Left cardiac atrium (tissue), 4 donors: ENCODE data around the gene IP6K3. TPM values are rescaled to one million over a fixed set of nuclear protein-coding genes. Genes with fewer than 3 reads are reported as not detected.

Source experiments
- ATAC-seq, 2 donors: fragments of 200-7000 bp; cut with Tn5 transposase; one replicate each; pipeline ENCODE4 v1.9.1; 2020; ENCODE audit warnings: mild to moderate bottlenecking in 2 of 2, moderate library complexity in 2 of 2
- DNase-seq: peaks from one replicate; pipeline ENCODE4 v3.0.0-alpha.2; 2020
- intact Hi-C, 2 donors: fragments of 100-400 bp; cut with DNase I; formaldehyde crosslinking; loops; one replicate each; pipeline versions ENCODE4 v1.14.1 to v1.15.1; 2022 to 2023
- total RNA-seq, 2 donors: library from RNA; stranded (reverse); fragmentation: NEBNext Ultra II Directional; extraction: Animal tissue kit (Norgen Biotek cat#: 25700); gene quantifications; one replicate each; pipeline ENCODE4 v1.2.1, GENCODE V29; 2021
- donor health status: DM: no; HTN: yes; CAD: no.
- donor health status: DM: no; HTN: yes; CAD: no; lungs with severe emphysema.
- donor health status: DM: yes; HTN: yes; CAD: no.
- donor health status: Dilated cardiomyopathy.

IP6K3 gene
- total RNA-seq, 2 donors from 2014 or later: 23.8 to 29.4 TPM

- DNase-seq (no peak), ATAC-seq (no peak)
- intact Hi-C loops: no loop called here
Observed at GRCh38 chr6:33748841-33749240, 2.1 kb upstream of the IP6K3 start.

- no peak for DNase-seq
- ATAC-seq: no peak
- intact Hi-C loops: no loop called here
Observed at GRCh38 chr6:33747823-33748222, 1.1 kb upstream of the IP6K3 start.

- peak; percentile 68 to 81 for ATAC-seq
- intact Hi-C loops: no loop called here
- DNase-seq: peak; percentile 78
Observed at GRCh38 chr6:33746036-33746600, 587 bp downstream of the IP6K3 start.

- intact Hi-C loops: loop anchor here in 1 of 2 donors (2.0 kb wide), 1 partner anchor 17 kb away; no protein-coding TSS in a partner anchor
Observed at GRCh38 chr6:33745548-33745947, 1.2 kb downstream of the IP6K3 start.

GRCh38 chr6:33744895-33745546 is 1.7 kb downstream of the IP6K3 start:
- intact Hi-C loops: loop anchor here in 1 of 2 donors (2.0 kb wide), 1 partner anchor 18 kb away; no protein-coding TSS in a partner anchor
- ATAC-seq (no peak), DNase-seq (no peak)

More at GRCh38 chr6:33745548-33745947, 1.2 kb downstream of the IP6K3 start:
- DNase-seq (no peak), ATAC-seq (no peak)

- intact Hi-C loops: loop anchor here in 1 of 2 donors (2.0 kb wide), 1 partner anchor 19 kb away; no protein-coding TSS in a partner anchor
- peak; percentile 33 to 38 for ATAC-seq
- DNase-seq: peak; percentile 76
Observed at GRCh38 chr6:33744001-33744848, 2.5 kb downstream of the IP6K3 start.

GRCh38 chr6:33742837-33743236 is 3.9 kb downstream of the IP6K3 start:
- no peak for DNase-seq
- ATAC-seq: peak in 1 of 2 donors; percentile 3
- intact Hi-C loops: no loop called here

- DNase-seq: no peak
- no peak for ATAC-seq
- intact Hi-C loops: no loop called here
Observed at GRCh38 chr6:33742092-33742491, 4.6 kb downstream of the IP6K3 start.

- intact Hi-C loops: no loop called here
- ATAC-seq (no peak), DNase-seq (no peak)
Observed at GRCh38 chr6:33740794-33741193, 5.9 kb downstream of the IP6K3 start.

- no peak for DNase-seq
- intact Hi-C loops: no loop called here
- peak in 1 of 2 donors; percentile 6 for ATAC-seq
Observed at GRCh38 chr6:33740204-33740608, 6.5 kb downstream of the IP6K3 start.

GRCh38 chr6:33739571-33739970 is 7.1 kb downstream of the IP6K3 start:
- intact Hi-C loops: no loop called here
- ATAC-seq: no peak

GRCh38 chr6:33738879-33739278 is 7.8 kb downstream of the IP6K3 start:
- intact Hi-C loops: no loop called here
- no peak for ATAC-seq
- no peak for DNase-seq

More at GRCh38 chr6:33739571-33739970, 7.1 kb downstream of the IP6K3 start:
- no peak for DNase-seq

- DNase-seq (no peak), ATAC-seq (no peak)
- intact Hi-C loops: no loop called here
Observed at GRCh38 chr6:33738153-33738552, 8.6 kb downstream of the IP6K3 start.

- DNase-seq (peak; percentile 54), ATAC-seq (peak; percentile 85 to 87)
- intact Hi-C loops: no loop called here
Observed at GRCh38 chr6:33737267-33738026, 9.3 kb downstream of the IP6K3 start.

GRCh38 chr6:33735216-33735615 is 11.5 kb downstream of the IP6K3 start:
- ATAC-seq (no peak), DNase-seq (no peak)
- intact Hi-C loops: no loop called here

GRCh38 chr6:33733709-33734007 is 13.0 kb downstream of the IP6K3 start:
- no peak for DNase-seq

GRCh38 chr6:33732817-33733708 is 13.6 kb downstream of the IP6K3 start:
- ATAC-seq (no peak), DNase-seq (no peak)
- intact Hi-C loops: no loop called here

More at GRCh38 chr6:33733709-33734007, 13.0 kb downstream of the IP6K3 start:
- intact Hi-C loops: no loop called here
- no peak for ATAC-seq

GRCh38 chr6:33732385-33732784 is 14.3 kb downstream of the IP6K3 start:
- ATAC-seq (no peak), DNase-seq (no peak)
- intact Hi-C loops: no loop called here
